ENCODE measurements around the gene TNRC6A.

The TNRC6A gene

DNA sequence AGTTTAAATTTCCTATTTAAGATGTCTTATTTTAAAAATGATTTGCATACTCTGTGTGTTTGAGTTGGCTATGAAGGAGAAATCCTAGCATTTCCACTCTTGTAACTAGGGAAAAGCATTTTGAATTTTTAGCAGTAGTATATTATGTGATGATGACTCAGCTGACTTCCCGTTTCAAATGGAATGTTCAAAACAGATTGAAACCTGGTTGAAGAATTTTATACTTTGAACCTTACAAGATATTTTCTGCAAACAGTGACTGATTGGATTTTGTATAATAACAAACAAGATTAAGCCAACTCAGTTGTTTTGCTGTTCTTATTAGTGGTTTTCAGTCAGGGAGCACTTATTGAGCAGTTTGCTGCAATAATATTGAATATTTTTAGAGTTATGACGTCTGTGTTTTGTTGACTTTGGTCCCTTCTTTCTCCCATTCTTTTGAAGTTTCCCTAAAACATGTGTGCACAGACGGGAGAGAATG is 8.0 kb downstream of the TNRC6A start:
- TF ChIP-seq GATA3 (IDR thresholded peaks at IDR 0.05; ENCODE audit: low read depth, low read length): no peak
- no peak for TF ChIP-seq GATA2 (IDR thresholded peaks at IDR 0.05; ENCODE audit: low read depth, low read length)

DNA sequence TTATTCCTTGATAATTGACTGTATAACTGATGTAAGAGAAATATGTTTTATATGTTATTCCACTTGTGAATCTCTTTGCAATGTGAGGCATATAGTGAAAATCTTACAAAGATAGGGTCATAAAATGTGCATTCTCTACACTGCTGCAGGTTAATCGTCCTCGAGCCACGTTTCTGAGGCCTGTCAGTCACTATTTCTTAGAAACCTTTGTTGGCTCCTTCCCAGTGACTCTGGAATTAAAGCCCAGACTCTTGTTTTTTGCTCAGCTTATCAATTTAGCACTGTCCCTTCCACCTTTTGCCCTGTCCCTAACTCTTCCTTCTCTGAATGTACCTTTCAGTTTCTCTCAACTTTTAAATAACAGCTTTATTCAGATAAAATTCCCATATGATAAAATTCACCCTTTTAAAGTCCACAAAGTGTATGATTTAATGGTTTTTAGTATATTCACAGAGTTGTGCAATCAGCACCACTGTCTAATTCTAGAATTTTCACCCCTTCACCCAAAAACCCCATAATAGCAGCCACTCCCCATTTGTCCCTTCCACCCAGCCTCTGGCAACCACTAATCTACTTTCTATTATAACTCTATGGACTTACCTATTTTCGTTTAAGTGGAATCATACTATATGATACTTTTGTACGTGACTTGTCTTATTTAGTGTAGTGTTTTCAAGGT is 8.6 kb downstream of the TNRC6A start:
- TF ChIP-seq GATA2 (IDR thresholded peaks at IDR 0.05; ENCODE audit: low read depth, low read length) (no peak), GATA3 (IDR thresholded peaks at IDR 0.05; ENCODE audit: low read depth, low read length) (no peak)

DNA sequence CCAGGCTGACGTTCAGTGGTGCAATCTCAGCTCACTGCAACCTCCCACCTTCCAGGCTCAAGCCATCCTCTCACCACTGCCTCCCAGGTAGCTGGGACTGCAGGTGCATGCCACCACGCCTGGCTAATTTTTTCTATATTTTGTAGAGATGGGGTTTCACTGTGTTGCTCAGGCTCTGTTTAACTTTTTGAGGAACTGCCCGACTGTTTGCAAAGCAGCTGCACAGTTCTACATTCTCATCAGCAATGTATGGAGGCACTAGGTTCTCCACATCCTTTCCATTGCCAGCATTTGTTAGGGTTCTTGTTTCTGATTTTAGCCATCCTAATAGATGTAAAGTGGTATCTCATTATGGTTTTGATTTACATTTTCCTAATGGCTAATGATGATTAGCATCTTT is 9.4 kb downstream of the TNRC6A start:
- TF ChIP-seq GATA2 (IDR thresholded peaks at IDR 0.05; ENCODE audit: low read depth, low read length): no peak
- no peak for TF ChIP-seq GATA3 (IDR thresholded peaks at IDR 0.05; ENCODE audit: low read depth, low read length)

DNA sequence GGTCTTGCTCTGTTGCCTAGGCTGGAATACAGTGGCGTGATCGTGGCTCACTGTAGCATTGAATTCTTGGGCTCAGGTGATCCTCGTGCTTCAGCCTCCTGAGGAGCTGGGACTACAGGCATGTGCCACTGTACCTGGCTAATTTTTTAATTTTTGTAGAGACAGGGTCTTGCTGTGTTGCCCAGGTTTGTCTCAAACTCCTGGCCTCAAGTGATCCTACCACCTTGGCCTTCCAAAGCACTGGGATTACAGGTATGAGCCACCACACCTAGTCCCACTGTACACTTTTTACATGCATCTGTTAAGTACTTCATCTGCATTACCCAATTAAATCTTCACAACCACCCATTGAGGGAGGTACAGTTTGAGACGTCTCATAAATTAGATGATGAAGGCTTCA is 12.4 kb downstream of the TNRC6A start:
- TF ChIP-seq GATA3 (IDR thresholded peaks at IDR 0.05; ENCODE audit: low read depth, low read length) (no peak), GATA2 (IDR thresholded peaks at IDR 0.05; ENCODE audit: low read depth, low read length) (no peak)

DNA sequence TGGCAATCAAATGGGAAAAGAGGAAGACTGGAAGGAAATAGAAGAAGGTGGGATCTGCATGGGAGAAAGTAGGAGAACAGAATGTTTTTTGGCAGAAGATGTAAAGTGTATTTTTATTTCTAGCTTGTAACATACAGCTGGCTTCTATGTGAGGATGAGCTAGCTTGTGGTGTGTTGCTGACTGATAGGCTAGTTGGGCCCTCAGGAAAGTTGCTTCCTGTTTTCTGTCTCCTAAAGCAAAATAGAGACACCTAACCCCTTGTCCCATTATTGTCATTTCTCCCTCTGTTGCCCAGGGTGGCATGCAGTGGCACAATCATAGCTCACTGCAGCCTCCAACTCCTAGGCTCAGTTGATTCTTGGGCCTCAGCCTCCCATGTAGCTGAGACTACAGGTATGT is 15.9 kb downstream of the TNRC6A start:
- TF ChIP-seq GATA2 (IDR thresholded peaks at IDR 0.05; ENCODE audit: low read depth, low read length) (no peak), GATA3 (IDR thresholded peaks at IDR 0.05; ENCODE audit: low read depth, low read length) (no peak)

DNA sequence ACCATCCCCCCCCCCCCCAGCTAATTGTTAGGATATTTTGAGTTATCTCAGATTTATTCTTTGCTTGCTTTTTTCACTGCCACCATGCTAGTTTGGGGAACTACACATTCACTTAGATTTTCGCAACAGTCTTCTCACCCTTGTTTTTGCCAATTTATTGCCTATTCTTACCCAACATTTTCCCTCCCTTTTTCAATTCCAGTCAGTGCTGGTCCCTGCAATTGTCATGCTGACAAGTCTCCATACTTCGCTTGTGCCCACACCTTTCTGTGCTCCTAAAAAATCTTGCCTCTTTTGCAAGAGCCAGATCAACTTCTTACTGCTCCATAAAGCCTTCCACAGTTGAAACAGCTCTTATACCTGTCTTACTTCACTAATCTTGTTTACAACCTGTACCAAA is 16.3 kb downstream of the TNRC6A start:
- TF ChIP-seq GATA3 (IDR thresholded peaks at IDR 0.05; ENCODE audit: low read depth, low read length) (no peak), GATA2 (IDR thresholded peaks at IDR 0.05; ENCODE audit: low read depth, low read length) (no peak)

DNA sequence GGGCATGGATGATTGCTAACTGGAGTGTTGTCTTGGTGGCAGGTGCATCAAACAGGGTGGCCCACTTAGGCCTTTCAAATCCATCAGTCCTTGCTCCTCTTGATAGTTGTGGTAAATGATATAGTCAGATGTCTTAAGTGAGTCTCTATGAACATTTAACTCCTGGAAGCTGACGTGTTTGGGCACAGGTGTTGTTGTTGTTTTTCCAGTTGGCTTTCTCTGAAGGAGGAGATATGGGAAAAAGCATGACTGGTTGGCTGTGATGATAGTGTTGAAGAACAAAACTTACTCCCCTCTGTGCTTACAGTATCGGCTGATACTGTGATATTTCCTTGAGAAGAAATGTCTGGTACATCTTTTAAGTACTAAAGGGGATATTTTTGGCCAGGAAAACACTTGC is 18.0 kb downstream of the TNRC6A start:
- TF ChIP-seq GATA2 (IDR thresholded peaks at IDR 0.05; ENCODE audit: low read depth, low read length): no peak
- no peak for TF ChIP-seq GATA3 (IDR thresholded peaks at IDR 0.05; ENCODE audit: low read depth, low read length)

DNA sequence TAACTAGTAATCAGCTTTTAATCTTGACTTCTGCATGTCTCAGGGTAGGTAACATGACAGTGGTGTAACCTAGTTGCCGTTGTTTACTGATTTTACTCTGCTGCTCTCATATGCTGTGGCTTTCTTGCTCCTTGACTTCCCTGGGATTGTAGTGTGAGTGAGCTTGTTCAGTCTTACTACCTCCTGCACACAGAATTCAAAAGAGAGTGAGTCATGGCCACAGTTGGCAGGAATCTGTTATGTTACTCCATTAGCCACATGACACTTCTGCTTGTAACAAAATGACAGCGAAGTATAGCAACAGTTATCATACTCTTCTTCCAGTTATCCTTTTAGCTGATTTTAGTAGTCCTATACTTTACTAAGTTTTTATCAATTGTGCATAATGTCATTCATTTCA is 18.8 kb downstream of the TNRC6A start:
- no peak for TF ChIP-seq GATA2 (IDR thresholded peaks at IDR 0.05; ENCODE audit: low read depth, low read length)
- TF ChIP-seq GATA3 (IDR thresholded peaks at IDR 0.05; ENCODE audit: low read depth, low read length): no peak

DNA sequence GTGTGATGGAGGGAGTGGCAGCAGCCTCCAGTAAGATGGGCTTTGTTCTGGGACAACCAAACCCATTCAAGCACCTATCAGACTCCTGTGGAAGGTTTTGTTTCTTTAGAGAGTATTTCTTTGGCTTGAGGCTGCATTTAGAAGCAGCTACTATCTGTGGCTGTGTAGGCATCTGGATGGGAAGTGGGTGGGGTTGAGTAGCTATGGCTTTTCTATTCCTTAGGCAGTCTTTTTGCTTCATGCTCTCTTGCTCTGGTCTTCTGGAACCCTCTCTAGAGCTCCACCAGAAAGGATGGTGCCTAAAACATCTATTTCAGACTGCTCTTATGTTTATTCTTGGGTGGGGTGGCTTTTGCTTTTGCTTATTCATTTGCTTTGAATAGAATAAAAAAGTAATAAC is 19.9 kb downstream of the TNRC6A start:
- TF ChIP-seq GATA3 (IDR thresholded peaks at IDR 0.05; ENCODE audit: low read depth, low read length) (no peak), GATA2 (IDR thresholded peaks at IDR 0.05; ENCODE audit: low read depth, low read length) (no peak)

DNA sequence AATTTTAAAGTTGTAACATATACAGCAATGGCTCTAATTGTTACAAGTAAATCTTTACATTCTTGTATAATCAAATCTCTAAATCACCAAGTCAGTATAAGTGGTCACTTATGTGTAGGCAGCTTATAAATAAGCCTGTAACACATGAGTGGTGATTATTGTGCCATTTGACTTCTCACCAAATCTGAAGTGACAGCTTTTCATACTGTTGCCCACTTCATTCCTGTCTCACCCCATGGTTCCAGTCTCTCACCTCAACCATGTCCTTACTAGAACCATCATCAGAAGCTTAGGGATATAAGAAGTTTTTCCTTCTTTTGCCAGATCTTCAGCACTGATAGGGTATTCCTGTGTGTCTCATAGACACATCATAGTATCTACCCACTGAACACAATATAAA is 23.5 kb downstream of the TNRC6A start:
- no peak for TF ChIP-seq GATA2 (IDR thresholded peaks at IDR 0.05; ENCODE audit: low read depth, low read length)
- TF ChIP-seq GATA3 (IDR thresholded peaks at IDR 0.05; ENCODE audit: low read depth, low read length): no peak

DNA sequence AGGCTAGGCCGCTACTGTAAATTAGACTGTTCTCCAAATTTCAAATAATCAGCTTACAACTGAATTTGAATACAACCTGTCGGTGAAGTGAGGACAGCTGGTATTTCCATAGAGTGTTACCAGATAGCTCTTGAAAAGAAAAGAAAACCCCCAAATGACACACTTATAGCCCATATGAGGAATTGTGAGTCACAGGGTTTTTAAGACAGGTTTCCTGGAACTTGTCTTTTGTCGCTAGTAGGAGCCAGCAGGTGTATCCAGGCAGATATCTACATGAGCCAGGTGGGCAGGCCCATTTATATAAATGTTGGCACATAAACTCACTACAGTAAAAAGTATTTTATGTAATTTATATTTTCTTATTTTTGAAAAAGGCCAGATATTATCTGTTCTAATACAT is 24.0 kb downstream of the TNRC6A start:
- TF ChIP-seq GATA3 (IDR thresholded peaks at IDR 0.05; ENCODE audit: low read depth, low read length): no peak
- TF ChIP-seq GATA2 (IDR thresholded peaks at IDR 0.05; ENCODE audit: low read depth, low read length): no peak

DNA sequence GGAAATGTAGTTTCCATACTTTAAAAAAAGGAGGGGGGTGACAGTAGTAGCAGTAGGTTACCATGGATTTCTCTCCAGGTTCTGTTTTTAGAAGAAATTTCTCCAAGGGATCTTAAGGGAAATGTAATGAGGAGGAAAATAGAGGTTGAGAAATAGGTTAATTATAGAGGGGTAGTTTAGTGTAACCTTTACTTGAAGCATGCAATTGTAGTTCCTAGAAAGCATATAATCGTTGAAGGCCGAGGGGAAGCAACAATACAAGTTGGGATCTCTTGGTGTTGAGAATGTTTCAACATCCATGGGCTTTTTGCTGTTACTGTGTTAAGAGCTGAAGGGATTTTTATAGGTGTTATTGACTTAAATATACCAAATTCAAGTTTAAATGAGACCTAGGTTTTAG is 25.1 kb downstream of the TNRC6A start:
- TF ChIP-seq GATA3 (IDR thresholded peaks at IDR 0.05; ENCODE audit: low read depth, low read length) (no peak), GATA2 (IDR thresholded peaks at IDR 0.05; ENCODE audit: low read depth, low read length) (no peak)

DNA sequence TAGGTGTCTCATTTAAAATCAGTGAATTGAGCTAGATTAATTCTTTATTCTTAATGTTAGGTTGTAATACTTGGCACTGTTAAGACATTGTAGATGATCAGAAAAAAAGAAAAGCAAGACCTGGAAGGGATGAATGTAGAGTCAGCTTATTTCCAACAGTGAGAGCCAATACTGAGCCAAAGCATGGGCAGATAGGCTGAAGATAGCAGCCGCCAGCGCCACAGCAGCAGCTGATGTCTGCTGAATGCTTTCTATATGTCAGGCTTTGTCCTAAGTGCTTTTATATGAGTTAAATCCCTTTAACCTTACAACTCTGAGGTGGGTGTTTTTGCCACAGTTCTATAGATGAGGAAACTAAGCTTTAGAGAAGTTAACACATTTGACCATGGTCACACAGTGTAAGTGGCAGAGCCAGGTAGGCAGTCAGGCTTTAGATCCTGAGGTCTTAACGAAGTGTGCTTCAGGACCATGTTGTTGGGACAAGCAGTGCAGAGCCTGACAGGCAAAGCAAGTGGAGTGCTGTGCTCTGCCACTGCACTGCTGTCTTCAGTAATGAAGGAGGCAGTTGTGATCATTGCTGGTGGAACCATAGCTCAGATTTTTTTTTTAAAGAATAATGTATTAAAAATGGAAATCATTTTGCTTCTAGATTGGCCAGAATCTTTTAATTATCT is 25.9 kb downstream of the TNRC6A start:
- peak; percentile 39; the same call in 1 of the 2 replicates for TF ChIP-seq GATA2 (IDR thresholded peaks at IDR 0.05; ENCODE audit: low read depth, low read length)
- no peak for TF ChIP-seq GATA3 (IDR thresholded peaks at IDR 0.05; ENCODE audit: low read depth, low read length)

DNA sequence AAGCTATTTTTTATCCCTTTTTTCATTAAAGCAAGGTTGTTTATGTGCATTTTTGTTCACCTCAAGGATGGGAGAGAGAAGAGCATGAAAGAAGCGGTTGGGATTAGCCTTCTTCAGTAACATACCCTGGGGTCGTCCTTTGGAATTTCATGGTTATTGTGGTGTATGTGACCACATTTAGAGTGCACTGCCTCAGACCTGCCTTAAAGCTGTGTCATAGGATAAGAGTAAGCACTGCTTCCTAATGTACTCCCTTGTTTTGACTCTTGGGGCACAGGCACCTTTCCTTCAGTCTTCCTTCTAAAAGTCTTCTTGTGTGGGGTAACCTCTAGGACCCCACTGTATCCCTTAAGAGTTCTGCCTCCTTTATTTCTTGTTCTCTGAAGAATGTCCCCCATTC is 28.9 kb downstream of the TNRC6A start:
- TF ChIP-seq GATA3 (IDR thresholded peaks at IDR 0.05; ENCODE audit: low read depth, low read length) (no peak), GATA2 (IDR thresholded peaks at IDR 0.05; ENCODE audit: low read depth, low read length) (no peak)

DNA sequence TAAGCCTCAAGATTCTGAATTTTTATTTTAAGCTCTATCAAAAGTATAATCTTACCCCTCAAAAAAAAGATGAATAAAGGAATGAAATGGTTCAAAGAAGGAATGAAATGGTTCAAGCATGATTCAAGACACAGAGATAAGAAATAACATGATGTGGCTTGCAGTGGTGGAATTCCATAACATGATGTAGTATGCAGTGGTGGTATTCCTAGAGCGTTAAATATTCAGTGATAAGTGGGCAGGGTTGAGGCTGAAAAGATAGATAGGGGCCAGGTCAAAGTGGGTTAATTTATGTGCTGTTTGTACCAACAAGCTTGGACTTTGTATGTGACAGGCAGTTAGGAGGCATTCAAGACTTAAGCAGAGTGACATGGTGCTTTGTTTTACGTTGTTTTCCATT is 29.6 kb downstream of the TNRC6A start:
- TF ChIP-seq GATA3 (IDR thresholded peaks at IDR 0.05; ENCODE audit: low read depth, low read length) (no peak), GATA2 (IDR thresholded peaks at IDR 0.05; ENCODE audit: low read depth, low read length) (no peak)
